Mononuclear cell (primary cell): Measurements from ENCODE around the gene FRMD4A. TPM values are rescaled to one million over a fixed set of nuclear protein-coding genes. Genes with fewer than 3 reads are reported as not detected.
"Not testable (repeated sequence)": the region's sequence is repeated elsewhere in the genome, so short reads cannot be mapped to it uniquely, and the experiment has no call there.

Experiments used
- H3K27me3 ChIP-seq: 2 replicates; pipeline ENCODE4 v1.6.0; 2011; ENCODE audit warnings: low read length, control low read depth; ENCODE audit not compliant: insufficient read depth
- H3K4me1 ChIP-seq: 2 replicates; pipeline ENCODE4 v1.5.1; 2011; ENCODE audit warnings: mild to moderate bottlenecking, low read length, control low read depth; ENCODE audit not compliant: insufficient read depth
- H3K4me3 ChIP-seq: 2 replicates; pipeline ENCODE4 v1.5.1; 2011; ENCODE audit warnings: mild to moderate bottlenecking, low read length, moderate library complexity
- H3K9me3 ChIP-seq: 2 replicates; pipeline ENCODE4 v1.5.1; 2011; ENCODE audit warnings: low read depth, mild to moderate bottlenecking, control low read depth, low read length
- total RNA-seq: library from RNA; depleted of rRNA; stranded (reverse); fragments of >200 nt; gene quantifications from one replicate; pipeline ENCODE4 v1.2.3, GENCODE V29; 2012

The FRMD4A gene
- total RNA-seq, 1 donor = 0.63 TPM

DNA sequence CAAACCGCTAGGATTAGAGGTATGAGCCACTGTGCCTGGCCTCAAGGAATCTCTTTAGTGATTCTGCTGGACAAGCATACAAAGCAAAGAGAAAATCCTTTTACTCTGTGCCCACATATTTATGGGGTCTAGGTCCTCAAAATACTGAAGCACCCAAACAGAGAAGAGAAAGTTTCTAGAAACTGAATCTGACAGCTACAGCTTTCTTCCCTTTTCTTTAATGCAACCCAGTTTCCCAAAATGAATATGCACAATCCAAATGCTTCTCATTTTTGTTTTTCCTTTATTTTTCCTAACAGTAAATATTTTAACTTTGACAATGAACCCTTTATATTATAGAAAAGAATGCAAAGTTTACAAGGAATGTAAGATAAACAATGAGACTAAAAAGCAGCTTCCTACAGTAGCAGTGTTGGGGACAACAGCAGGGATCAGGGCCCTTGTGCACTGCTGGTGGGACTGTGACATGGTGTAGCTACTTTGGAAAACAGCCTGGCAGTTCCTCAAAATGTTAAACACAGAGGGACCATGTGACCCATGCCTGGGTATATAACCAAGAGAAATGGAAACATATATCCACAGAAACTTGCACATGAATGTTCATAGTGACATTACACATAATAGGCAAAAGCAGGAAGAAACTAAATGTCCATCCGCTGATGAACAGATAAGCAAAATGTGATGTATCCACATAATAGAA, 418.8 kb downstream of the FRMD4A start:
- no peak overlapping the region for H3K4me3 ChIP-seq
- H3K4me1 ChIP-seq = peaks cover 12% of the 10 kb centered on the region
- H3K27me3 ChIP-seq = no peaks in the 10 kb centered on the region
- H3K9me3 ChIP-seq = no peaks in the 10 kb centered on the region

DNA sequence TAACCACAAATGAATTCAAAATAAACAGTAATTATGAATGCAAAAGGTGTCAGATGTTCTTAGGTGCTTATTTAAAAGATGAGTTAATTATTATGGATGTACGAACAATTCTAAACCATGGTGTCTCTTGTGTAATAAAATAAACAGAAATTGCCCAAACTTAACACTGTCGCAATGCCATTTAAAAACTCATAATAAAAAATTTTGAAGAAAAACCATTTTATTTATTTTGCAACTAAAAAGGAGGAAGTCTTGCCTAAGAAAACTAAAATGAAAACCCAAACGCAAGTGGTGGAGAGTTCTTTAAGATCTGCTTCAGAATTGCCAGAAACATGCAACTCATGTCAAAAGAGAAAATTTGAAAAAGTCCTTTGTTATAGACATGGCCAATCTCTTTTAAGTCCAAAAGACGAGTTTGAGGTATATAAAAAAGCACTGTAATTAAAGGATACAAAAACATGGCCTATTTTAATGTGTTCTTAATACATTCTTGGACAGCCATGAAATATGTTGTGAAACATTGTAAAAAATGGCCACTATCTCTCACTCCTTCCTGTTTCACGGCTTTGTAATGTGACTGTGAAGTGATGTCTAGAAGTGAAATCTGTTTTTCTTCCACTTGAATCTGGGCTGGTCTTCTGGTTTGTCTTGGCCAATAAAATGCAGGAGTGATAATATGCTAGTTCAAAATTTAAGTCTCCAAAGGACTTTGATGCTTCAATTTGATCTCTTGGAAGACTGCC, 421.0 kb downstream of the FRMD4A start:
- Histone ChIP-seq H3K9me3 (no peaks in the 10 kb centered on the region), H3K4me3 (no peak overlapping the region), H3K4me1 (peaks cover 12% of the 10 kb centered on the region)

DNA sequence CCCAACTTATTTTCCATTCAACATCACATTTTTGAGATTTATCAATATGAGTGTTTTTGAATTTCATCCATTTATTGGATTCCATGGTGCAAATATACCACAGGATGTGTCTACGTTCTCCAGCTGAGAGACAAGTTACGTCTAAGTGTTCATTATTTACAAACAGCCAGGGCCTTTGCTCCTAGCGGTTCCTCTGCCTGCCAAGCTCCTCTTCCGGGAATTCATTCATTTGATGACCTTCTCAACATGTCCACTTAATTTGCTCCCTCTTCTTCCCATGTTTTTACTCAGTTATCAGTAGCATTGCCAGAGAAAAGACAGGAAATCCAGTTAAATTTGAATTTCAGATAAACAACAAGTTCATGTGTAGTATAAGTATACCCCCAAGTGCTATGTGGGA, 422.2 kb downstream of the FRMD4A start:
- no peaks in the 10 kb centered on the region for H3K9me3 ChIP-seq
- H3K4me3 ChIP-seq = no peak overlapping the region
- H3K4me1 ChIP-seq = peaks cover 12% of the 10 kb centered on the region
- H3K27me3 ChIP-seq = no peaks in the 10 kb centered on the region

More for the DNA sequence above, 421.0 kb downstream of the FRMD4A start:
- H3K27me3 ChIP-seq = no peaks in the 10 kb centered on the region

- Histone ChIP-seq H3K27me3 (no peaks in the 10 kb centered on the region), H3K4me3 (no peak overlapping the region), H3K9me3 (no peaks in the 10 kb centered on the region), H3K4me1 (peaks cover 12% of the 10 kb centered on the region)
These were observed 423.2 kb downstream of the FRMD4A start for GRCh38 chr10:13907570-13907969.

DNA sequence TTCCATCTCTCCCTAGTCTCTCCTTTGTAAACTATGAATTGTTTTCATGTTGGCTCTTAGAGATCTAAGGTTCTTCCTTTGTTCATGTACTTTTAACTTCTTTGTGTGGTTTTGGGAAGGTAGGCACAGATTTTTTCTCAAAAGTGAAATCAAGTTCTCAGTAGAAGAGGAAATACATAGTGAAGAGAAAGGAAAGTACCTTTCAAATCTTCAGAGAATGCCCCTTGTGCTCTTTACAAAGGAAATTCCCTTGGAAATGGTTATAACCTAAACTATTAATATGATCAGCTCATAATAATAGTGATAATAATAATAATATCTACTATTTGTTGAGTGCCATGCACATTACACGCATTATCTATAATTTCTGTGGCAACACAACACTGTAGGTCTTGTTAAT, 425.4 kb downstream of the FRMD4A start:
- Histone ChIP-seq H3K9me3 (no peaks in the 10 kb centered on the region), H3K4me1 (peaks cover 5% of the 10 kb centered on the region), H3K4me3 (no peak overlapping the region), H3K27me3 (no peaks in the 10 kb centered on the region)

GRCh38 chr10:13904064-13904463, 426.7 kb downstream of the FRMD4A start:
- Histone ChIP-seq H3K9me3 (no peaks in the 10 kb centered on the region), H3K4me1 (no peaks in the 10 kb centered on the region), H3K27me3 (no peaks in the 10 kb centered on the region)

DNA sequence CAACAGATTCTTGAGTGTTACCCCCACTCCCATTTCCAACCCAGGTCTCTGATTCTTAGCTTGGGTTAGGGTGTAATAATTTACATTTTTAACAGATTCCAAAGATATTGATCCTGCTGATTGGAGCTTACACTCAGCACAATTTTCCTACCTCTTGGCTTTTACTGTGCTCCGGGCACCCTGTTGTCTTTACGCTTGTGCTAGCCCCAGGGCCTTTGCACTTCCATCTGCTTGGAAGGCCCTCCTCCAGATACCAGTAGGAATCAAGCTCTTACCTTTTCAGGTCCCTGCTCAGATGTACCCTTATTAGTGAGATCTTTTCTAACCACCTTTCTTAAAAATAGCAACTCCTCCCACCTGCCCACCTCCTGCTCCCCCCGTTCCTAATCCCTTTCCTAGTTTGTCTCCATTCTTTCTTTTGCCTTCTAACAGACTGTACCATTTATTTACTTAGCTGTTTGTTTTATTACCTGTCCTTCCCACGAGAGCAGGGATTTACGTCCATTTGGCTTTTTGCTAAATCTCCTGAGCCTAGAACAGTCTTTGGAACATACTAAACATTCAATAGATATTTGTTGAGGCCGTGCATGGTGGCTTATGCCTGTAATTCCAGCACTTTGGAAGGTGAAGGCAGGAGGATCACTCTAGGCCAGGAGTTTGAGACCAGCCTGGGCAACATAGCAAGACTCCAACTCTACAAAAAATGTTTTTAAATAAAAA, 427.7 kb downstream of the FRMD4A start:
- no peak overlapping the region for H3K4me3 ChIP-seq
- no peaks in the 10 kb centered on the region for H3K4me1 ChIP-seq
- H3K27me3 ChIP-seq = no peaks in the 10 kb centered on the region
- no peaks in the 10 kb centered on the region for H3K9me3 ChIP-seq

More at GRCh38 chr10:13904064-13904463, 426.7 kb downstream of the FRMD4A start:
- no peak overlapping the region for H3K4me3 ChIP-seq

- H3K4me1 ChIP-seq = no peaks in the 10 kb centered on the region
- no peaks in the 10 kb centered on the region for H3K9me3 ChIP-seq
- H3K4me3 ChIP-seq = no peak overlapping the region
- H3K27me3 ChIP-seq = peaks cover 5% of the 10 kb centered on the region
These were observed 430.8 kb downstream of the FRMD4A start for GRCh38 chr10:13899941-13900340.

DNA sequence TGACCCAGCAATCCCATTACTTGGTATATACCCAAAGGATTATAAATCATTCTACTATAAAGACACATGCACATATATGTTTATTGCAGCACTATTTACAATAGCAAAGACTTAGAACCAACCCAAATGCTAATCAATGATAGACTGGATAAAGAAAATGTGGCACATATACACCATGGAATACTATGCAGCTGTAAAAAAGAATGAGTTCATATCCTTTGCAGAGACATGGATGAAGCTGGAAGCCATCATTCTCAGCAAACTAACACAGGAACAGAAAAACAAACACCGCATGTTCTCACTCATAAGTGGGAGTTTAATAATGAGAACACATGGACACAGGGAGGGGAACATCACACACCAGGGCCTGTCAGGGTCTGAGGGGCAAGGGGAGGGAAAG, 434.6 kb downstream of the FRMD4A start:
- H3K27me3 ChIP-seq = peaks cover 39% of the 10 kb centered on the region
- not testable (repeated sequence) for H3K4me1 ChIP-seq, H3K4me3 ChIP-seq, H3K9me3 ChIP-seq

GRCh38 chr10:13894412-13895093, 436.2 kb downstream of the FRMD4A start:
- H3K27me3 ChIP-seq = peaks cover 55% of the 10 kb centered on the region
- peaks cover 15% of the 10 kb centered on the region for H3K4me1 ChIP-seq
- no peaks in the 10 kb centered on the region for H3K9me3 ChIP-seq
- H3K4me3 ChIP-seq = no peak overlapping the region

GRCh38 chr10:13893926-13894325, 436.8 kb downstream of the FRMD4A start:
- Histone ChIP-seq H3K9me3 (no peaks in the 10 kb centered on the region), H3K27me3 (peaks cover 61% of the 10 kb centered on the region), H3K4me1 (peaks cover 15% of the 10 kb centered on the region)

GRCh38 chr10:13892871-13893270, 437.9 kb downstream of the FRMD4A start:
- Histone ChIP-seq H3K27me3 (peaks cover 70% of the 10 kb centered on the region), H3K4me1 (peaks cover 15% of the 10 kb centered on the region), H3K4me3 (no peak overlapping the region), H3K9me3 (no peaks in the 10 kb centered on the region)

More at GRCh38 chr10:13893926-13894325, 436.8 kb downstream of the FRMD4A start:
- no peak overlapping the region for H3K4me3 ChIP-seq

DNA sequence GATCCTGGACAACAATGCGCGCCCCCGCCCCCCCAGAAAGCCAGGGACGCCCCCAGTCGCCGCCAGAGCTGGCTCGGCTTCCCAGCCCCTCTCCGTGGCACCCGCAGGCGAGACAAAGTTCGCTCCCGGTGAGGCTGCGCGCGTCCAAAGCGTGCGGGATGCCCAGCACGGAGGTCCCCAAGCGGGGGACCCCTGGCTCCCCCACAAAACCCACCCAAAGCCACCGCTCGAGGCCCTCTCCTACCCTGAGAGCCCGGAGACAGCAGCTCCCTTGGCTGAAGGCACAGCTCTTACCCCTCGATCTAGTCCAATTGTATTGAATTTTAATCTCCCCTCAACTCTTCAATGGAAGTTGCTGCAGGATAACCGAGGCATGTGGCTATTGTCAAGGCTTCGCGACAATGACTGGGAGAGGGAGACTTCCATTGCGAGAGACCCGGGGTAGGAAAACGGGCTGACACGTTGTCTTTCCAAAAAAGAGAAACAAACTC, 438.7 kb downstream of the FRMD4A start:
- Histone ChIP-seq H3K27me3 (peaks cover 73% of the 10 kb centered on the region), H3K4me3 (no peak overlapping the region), H3K4me1 (peaks cover 15% of the 10 kb centered on the region), H3K9me3 (no peaks in the 10 kb centered on the region)

- peaks cover 73% of the 10 kb centered on the region for H3K27me3 ChIP-seq
- H3K4me1 ChIP-seq = peaks cover 15% of the 10 kb centered on the region
- no peak overlapping the region for H3K4me3 ChIP-seq
- H3K9me3 ChIP-seq = no peaks in the 10 kb centered on the region
These were observed 439.4 kb downstream of the FRMD4A start for GRCh38 chr10:13891128-13892000.
